HepG2 (cell line): ENCODE data around the gene PSMD9. TPM values are rescaled to one million over a fixed set of nuclear protein-coding genes. Genes with fewer than 3 reads are reported as not detected.

Experiments
- ATF7-NPFF ChIP-seq: sonication (generic); formaldehyde crosslinking; IDR thresholded peaks from 2 replicates; pipeline ENCODE4 v1.8.1; 2023; ENCODE audit warnings: mild to moderate bottlenecking, low read depth, missing genetic modification reagents, moderate library complexity
- GTF3A ChIP-seq: sonication (generic); formaldehyde crosslinking; conservative IDR thresholded peaks from 2 replicates; pipeline ENCODE4 v1.4.0; 2020; ENCODE audit warnings: mild to moderate bottlenecking, missing genetic modification reagents
- HMG20B ChIP-seq: conservative IDR thresholded peaks from 2 replicates; pipeline ENCODE4 v1.6.1; 2016; ENCODE audit warnings: missing genetic modification reagents, missing compliant biosample characterization
- SYNCRIP ChIP-seq: fragments of 200-400 bp; formaldehyde crosslinking; IDR thresholded peaks from 2 replicates; pipeline ENCODE4 v1.6.1; 2018; ENCODE audit warnings: mild to moderate bottlenecking, low read depth, low read length; ENCODE audit not compliant: insufficient read depth
- TEAD3 ChIP-seq: optimal IDR thresholded peaks from 2 replicates; pipeline ENCODE3; 2016; ENCODE audit warnings: borderline replicate concordance
- ZNF816 ChIP-seq: sonication (generic); formaldehyde crosslinking; IDR thresholded peaks from 2 replicates; pipeline ENCODE4 v1.8.0; 2022; ENCODE audit warnings: missing genetic modification reagents, mild to moderate bottlenecking, borderline replicate concordance
- ZSCAN30 ChIP-seq: sonication (generic); formaldehyde crosslinking; IDR thresholded peaks from 2 replicates; pipeline ENCODE4 v1.5.0; 2020; ENCODE audit warnings: mild to moderate bottlenecking, missing genetic modification reagents
- polyA plus RNA-seq, 8 experiments: library from polyadenylated mRNA; depleted of rRNA in 3 of 8; stranded (reverse) in 7 of 8; unstranded in 1 of 8; fragments of >200 nt; fragmentation: Illumina TruSeq in 4 of 8; extraction: Trizol in 4 of 8; gene quantifications; 2 replicates each; pipeline versions ENCODE4 v1.2.1 to v1.2.3, GENCODE V29; 2011 to 2016; ENCODE audit warnings: low read depth in 4 of 8, missing spikeins in 1 of 8, mixed read lengths in 1 of 8; ENCODE audit not compliant: insufficient read depth in 1 of 8
- total RNA-seq, 5 experiments: library from RNA; depleted of rRNA; stranded (reverse); fragments of >200 nt; fragmentation: Illumina TruSeq; extraction: Trizol; gene quantifications; 2 replicates each; pipeline ENCODE4 v1.2.3, GENCODE V29; 2016; ENCODE audit warnings: low read depth in 1 of 5
- TF ChIP-seq, protein P1 (sequence below): sonication (generic); formaldehyde crosslinking; IDR thresholded peaks from 2 replicates; pipeline ENCODE4 v1.5.0; 2020; ENCODE audit warnings: missing genetic modification reagents
- TF ChIP-seq, protein P2 (sequence below): sonication (generic); formaldehyde crosslinking; IDR thresholded peaks from 2 replicates; pipeline ENCODE4 v1.4.0; 2020; ENCODE audit warnings: missing genetic modification reagents
- TF ChIP-seq, protein P3 (sequence below): sonication (generic); formaldehyde crosslinking; IDR thresholded peaks from 2 replicates; pipeline ENCODE4 v1.4.0; 2020; ENCODE audit warnings: mild to moderate bottlenecking, missing genetic modification reagents
- TF ChIP-seq, protein P4 (sequence below): sonication (generic); formaldehyde crosslinking; IDR thresholded peaks from 2 replicates; pipeline ENCODE4 v1.5.0; 2020; ENCODE audit warnings: missing genetic modification reagents
- TF ChIP-seq, protein P5 (sequence below): sonication (generic); formaldehyde crosslinking; IDR thresholded peaks from 2 replicates; pipeline ENCODE4 v1.8.1; 2023; ENCODE audit warnings: missing genetic modification reagents, mild to moderate bottlenecking, borderline replicate concordance
- TF ChIP-seq, protein P6 (sequence below): sonication (generic); formaldehyde crosslinking; IDR thresholded peaks from 2 replicates; pipeline ENCODE4 v1.4.0; 2020; ENCODE audit warnings: missing genetic modification reagents, mild to moderate bottlenecking, borderline replicate concordance
- TF ChIP-seq, protein P7 (sequence below): sonication (generic); formaldehyde crosslinking; IDR thresholded peaks from 2 replicates; pipeline ENCODE4 v1.4.0; 2020; ENCODE audit warnings: mild to moderate bottlenecking, missing genetic modification reagents, borderline replicate concordance

Gene PSMD9
- total and polyA plus RNA-seq, 2 of the 13 experiments (the other 11 are each of a cell fraction or from before 2014, with no cell fraction given): 41.4 to 61.1 TPM

DNA sequence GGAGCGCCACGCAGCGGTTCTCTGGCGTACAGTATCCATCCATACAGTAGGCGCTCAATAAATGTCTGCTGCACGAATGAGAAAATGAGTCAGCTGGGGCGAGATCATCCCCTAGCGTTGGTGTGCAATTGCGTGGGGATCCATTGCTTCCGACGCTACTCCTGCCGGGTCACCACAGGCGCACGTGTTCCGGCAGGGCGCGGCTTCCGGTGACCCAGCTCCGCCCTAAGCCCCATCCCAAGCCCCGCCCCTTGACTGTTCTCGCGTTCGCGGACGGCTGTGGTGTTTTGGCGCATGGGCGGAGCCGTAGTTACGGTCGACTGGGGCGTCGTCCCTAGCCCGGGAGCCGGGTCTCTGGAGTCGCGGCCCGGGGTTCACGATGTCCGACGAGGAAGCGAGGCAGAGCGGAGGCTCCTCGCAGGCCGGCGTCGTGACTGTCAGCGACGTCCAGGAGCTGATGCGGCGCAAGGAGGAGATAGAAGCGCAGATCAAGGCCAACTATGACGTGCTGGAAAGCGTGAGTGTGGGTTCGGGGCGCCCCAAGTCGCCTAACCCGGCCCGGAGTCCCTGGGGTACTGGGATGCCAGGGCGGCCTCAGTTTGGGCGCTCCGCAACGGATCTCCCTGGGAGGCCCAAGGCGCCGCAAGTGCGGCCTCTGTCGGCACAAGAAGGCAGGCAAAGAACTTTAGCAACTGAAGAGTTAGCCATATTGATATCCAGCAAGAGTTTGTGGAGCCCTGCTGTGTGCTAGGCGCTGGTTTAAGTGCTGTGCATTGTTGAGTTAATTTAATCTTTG lies at the start of gene PSMD9 (continued):
- TF ChIP-seq, protein P1, sequence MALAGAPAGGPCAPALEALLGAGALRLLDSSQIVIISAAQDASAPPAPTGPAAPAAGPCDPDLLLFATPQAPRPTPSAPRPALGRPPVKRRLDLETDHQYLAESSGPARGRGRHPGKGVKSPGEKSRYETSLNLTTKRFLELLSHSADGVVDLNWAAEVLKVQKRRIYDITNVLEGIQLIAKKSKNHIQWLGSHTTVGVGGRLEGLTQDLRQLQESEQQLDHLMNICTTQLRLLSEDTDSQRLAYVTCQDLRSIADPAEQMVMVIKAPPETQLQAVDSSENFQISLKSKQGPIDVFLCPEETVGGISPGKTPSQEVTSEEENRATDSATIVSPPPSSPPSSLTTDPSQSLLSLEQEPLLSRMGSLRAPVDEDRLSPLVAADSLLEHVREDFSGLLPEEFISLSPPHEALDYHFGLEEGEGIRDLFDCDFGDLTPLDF (CRISPR knock-in tag): no peak
- TF ChIP-seq, protein P2, sequence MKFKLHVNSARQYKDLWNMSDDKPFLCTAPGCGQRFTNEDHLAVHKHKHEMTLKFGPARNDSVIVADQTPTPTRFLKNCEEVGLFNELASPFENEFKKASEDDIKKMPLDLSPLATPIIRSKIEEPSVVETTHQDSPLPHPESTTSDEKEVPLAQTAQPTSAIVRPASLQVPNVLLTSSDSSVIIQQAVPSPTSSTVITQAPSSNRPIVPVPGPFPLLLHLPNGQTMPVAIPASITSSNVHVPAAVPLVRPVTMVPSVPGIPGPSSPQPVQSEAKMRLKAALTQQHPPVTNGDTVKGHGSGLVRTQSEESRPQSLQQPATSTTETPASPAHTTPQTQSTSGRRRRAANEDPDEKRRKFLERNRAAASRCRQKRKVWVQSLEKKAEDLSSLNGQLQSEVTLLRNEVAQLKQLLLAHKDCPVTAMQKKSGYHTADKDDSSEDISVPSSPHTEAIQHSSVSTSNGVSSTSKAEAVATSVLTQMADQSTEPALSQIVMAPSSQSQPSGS: peak; percentile 88
- TF ChIP-seq, protein P3, sequence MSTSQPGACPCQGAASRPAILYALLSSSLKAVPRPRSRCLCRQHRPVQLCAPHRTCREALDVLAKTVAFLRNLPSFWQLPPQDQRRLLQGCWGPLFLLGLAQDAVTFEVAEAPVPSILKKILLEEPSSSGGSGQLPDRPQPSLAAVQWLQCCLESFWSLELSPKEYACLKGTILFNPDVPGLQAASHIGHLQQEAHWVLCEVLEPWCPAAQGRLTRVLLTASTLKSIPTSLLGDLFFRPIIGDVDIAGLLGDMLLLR (CRISPR knock-in tag): peak; percentile 84; the same call in 1 of the 2 replicates
- TF ChIP-seq ATF7-NPFF (CRISPR knock-in tag) (peak; percentile 95), TEAD3 (peak; percentile 59), GTF3A (CRISPR knock-in tag) (peak; percentile 96), ZNF816 (CRISPR knock-in tag) (no peak), HMG20B (peak; percentile 65), ZSCAN30 (no peak), SYNCRIP (no peak)
- TF ChIP-seq, protein P4, sequence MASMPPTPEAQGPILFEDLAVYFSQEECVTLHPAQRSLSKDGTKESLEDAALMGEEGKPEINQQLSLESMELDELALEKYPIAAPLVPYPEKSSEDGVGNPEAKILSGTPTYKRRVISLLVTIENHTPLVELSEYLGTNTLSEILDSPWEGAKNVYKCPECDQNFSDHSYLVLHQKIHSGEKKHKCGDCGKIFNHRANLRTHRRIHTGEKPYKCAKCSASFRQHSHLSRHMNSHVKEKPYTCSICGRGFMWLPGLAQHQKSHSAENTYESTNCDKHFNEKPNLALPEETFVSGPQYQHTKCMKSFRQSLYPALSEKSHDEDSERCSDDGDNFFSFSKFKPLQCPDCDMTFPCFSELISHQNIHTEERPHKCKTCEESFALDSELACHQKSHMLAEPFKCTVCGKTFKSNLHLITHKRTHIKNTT (CRISPR knock-in tag): no peak
- TF ChIP-seq, protein P5, sequence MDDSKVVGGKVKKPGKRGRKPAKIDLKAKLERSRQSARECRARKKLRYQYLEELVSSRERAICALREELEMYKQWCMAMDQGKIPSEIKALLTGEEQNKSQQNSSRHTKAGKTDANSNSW (CRISPR knock-in tag): no peak
- TF ChIP-seq, protein P6, sequence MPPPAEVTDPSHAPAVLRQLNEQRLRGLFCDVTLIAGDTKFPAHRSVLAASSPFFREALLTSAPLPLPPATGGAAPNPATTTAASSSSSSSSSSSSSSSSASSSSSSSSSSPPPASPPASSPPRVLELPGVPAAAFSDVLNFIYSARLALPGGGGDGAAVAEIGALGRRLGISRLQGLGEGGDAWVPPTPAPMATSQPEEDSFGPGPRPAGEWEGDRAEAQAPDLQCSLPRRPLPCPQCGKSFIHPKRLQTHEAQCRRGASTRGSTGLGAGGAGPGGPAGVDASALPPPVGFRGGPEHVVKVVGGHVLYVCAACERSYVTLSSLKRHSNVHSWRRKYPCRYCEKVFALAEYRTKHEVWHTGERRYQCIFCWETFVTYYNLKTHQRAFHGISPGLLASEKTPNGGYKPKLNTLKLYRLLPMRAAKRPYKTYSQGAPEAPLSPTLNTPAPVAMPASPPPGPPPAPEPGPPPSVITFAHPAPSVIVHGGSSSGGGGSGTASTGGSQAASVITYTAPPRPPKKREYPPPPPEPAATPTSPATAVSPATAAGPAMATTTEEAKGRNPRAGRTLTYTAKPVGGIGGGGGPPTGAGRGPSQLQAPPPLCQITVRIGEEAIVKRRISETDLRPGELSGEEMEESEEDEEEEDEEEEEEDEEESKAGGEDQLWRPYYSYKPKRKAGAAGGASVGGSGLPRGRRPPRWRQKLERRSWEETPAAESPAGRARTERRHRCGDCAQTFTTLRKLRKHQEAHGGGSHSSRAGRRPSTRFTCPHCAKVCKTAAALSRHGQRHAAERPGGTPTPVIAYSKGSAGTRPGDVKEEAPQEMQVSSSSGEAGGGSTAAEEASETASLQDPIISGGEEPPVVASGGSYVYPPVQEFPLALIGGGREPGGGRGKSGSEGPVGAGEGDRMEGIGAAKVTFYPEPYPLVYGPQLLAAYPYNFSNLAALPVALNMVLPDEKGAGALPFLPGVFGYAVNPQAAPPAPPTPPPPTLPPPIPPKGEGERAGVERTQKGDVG (CRISPR knock-in tag): peak; percentile 97; the same call in 1 of the 2 replicates
- TF ChIP-seq, protein P7, sequence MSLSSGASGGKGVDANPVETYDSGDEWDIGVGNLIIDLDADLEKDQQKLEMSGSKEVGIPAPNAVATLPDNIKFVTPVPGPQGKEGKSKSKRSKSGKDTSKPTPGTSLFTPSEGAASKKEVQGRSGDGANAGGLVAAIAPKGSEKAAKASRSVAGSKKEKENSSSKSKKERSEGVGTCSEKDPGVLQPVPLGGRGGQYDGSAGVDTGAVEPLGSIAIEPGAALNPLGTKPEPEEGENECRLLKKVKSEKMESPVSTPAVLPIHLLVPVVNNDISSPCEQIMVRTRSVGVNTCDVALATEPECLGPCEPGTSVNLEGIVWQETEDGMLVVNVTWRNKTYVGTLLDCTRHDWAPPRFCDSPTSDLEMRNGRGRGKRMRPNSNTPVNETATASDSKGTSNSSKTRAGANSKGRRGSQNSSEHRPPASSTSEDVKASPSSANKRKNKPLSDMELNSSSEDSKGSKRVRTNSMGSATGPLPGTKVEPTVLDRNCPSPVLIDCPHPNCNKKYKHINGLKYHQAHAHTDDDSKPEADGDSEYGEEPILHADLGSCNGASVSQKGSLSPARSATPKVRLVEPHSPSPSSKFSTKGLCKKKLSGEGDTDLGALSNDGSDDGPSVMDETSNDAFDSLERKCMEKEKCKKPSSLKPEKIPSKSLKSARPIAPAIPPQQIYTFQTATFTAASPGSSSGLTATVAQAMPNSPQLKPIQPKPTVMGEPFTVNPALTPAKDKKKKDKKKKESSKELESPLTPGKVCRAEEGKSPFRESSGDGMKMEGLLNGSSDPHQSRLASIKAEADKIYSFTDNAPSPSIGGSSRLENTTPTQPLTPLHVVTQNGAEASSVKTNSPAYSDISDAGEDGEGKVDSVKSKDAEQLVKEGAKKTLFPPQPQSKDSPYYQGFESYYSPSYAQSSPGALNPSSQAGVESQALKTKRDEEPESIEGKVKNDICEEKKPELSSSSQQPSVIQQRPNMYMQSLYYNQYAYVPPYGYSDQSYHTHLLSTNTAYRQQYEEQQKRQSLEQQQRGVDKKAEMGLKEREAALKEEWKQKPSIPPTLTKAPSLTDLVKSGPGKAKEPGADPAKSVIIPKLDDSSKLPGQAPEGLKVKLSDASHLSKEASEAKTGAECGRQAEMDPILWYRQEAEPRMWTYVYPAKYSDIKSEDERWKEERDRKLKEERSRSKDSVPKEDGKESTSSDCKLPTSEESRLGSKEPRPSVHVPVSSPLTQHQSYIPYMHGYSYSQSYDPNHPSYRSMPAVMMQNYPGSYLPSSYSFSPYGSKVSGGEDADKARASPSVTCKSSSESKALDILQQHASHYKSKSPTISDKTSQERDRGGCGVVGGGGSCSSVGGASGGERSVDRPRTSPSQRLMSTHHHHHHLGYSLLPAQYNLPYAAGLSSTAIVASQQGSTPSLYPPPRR (CRISPR knock-in tag): peak; percentile 77
